Panc1 (cell line): ENCODE measurements around the gene SCYL1. TPM values are rescaled to one million over a fixed set of nuclear protein-coding genes. Genes with fewer than 3 reads are reported as not detected.
A peak's percentile ranks its signal among the peaks of the same experiment; 100 is the strongest.

Experiments used
- ATAC-seq: fragments of 200-7000 bp; cut with Tn5 transposase; 2 replicates; pipeline ENCODE4 v1.9.1; 2020; ENCODE audit warnings: mild to moderate bottlenecking, moderate library complexity
- BruUV-seq: library from RNA; stranded (reverse); fragments of 400-500 nt; replicated peaks from 2 replicates; lab custom pipeline; 2021; lab: Mats Ljungman, UMichigan
- CTCF ChIA-PET: fragments of 300-600 bp; sonication (Branson Sonifier 250); formaldehyde crosslinking; loops from one replicate; lab custom pipeline; 2022; ENCODE audit warnings: antibody characterized with exemption; lab: Charles Lee
- POLR2A ChIA-PET: fragments of 300-600 bp; sonication (Branson Sonifier 250); formaldehyde crosslinking; loops from one replicate; lab custom pipeline; 2022; ENCODE audit warnings: antibody characterized with exemption; lab: Charles Lee
- DNase-seq: peaks from one replicate; pipeline ENCODE4 v3.0.0-alpha.2; 2010; ENCODE audit warnings: low read depth, low spot score
- H3K27ac ChIP-seq: 2 replicates; pipeline ENCODE4 v1.5.1; 2011; ENCODE audit warnings: mild to moderate bottlenecking, low read length, inconsistent platforms
- H3K27me3 ChIP-seq: fragments of 200-500 bp; sonication (Bioruptor generic); 2 replicates; pipeline ENCODE4 v1.6.0; 2014; ENCODE audit warnings: low read length, inconsistent platforms; ENCODE audit not compliant: control insufficient read depth, insufficient read depth
- H3K36me3 ChIP-seq: fragments of 200-500 bp; sonication (Bioruptor generic); 2 replicates; pipeline ENCODE4 v1.5.1; 2014; ENCODE audit warnings: inconsistent platforms, mild to moderate bottlenecking, low read length, moderate library complexity; ENCODE audit not compliant: control insufficient read depth, insufficient read depth
- H3K4me1 ChIP-seq: 2 replicates; pipeline ENCODE4 v1.5.1; 2011; ENCODE audit warnings: inconsistent platforms, mild to moderate bottlenecking, low read length, moderate library complexity; ENCODE audit not compliant: control insufficient read depth, insufficient read depth
- H3K4me3 ChIP-seq, 2 experiments: 2 replicates each; pipeline ENCODE4 v1.5.1; 2011 to 2012; ENCODE audit warnings: low read depth in 2 of 2, low read length in 2 of 2, mild to moderate bottlenecking in 2 of 2, inconsistent platforms in 1 of 2, moderate library complexity in 1 of 2
- H3K9me3 ChIP-seq: fragments of 200-500 bp; sonication (Bioruptor generic); 2 replicates; pipeline ENCODE4 v1.5.1; 2014; ENCODE audit warnings: low read depth, mild to moderate bottlenecking, inconsistent platforms, low read length, moderate library complexity; ENCODE audit not compliant: control insufficient read depth, insufficient read depth
- POLR2AphosphoS5 ChIP-seq: IDR thresholded peaks from 2 replicates; pipeline ENCODE4 v1.6.1; 2012; ENCODE audit warnings: mild to moderate bottlenecking, low read depth, low read length, moderate library complexity
- SIN3A ChIP-seq: IDR thresholded peaks from 2 replicates; pipeline ENCODE4 v1.6.1; 2012; ENCODE audit warnings: low read depth, mild to moderate bottlenecking, low read length, moderate library complexity, borderline replicate concordance; ENCODE audit not compliant: insufficient read depth
- TCF7L2 ChIP-seq: IDR thresholded peaks from 2 replicates; pipeline ENCODE4 v1.6.1; 2011; ENCODE audit warnings: mild to moderate bottlenecking, low read depth, low read length, inconsistent platforms
- in situ Hi-C: cut with HindIII; loops from 2 replicates; pipeline ENCODE4 v1.10.0; 2016; ENCODE audit warnings: low sequenced_read_pairs, low pct_unique_long_range_greater_than_20kb
- intact Hi-C: fragments of 100-400 bp; cut with micrococcal nuclease; formaldehyde crosslinking; loops from one replicate; pipeline ENCODE4 v1.10.0; 2022; ENCODE audit not compliant: unreplicated experiment
- total RNA-seq: library from RNA; stranded (reverse); gene quantifications from one replicate; pipeline ENCODE4 v1.2.1, GENCODE V29; 2021; ENCODE audit not compliant: unreplicated experiment
- TF ChIP-seq, protein P1 (sequence below): fragments of 450-650 bp; IDR thresholded peaks from 2 replicates; pipeline ENCODE4 v1.5.1; 2017; ENCODE audit warnings: mild to moderate bottlenecking
- TF ChIP-seq, protein P2 (sequence below), 2 experiments: IDR thresholded peaks; 2 replicates each; pipeline ENCODE4 v1.6.1; 2011 to 2012; ENCODE audit warnings: low read depth in 2 of 2, control low read depth in 1 of 2, low read length in 1 of 2, mild to moderate bottlenecking in 1 of 2, moderate library complexity in 1 of 2; ENCODE audit not compliant: insufficient read depth in 1 of 2

Gene SCYL1
- total RNA-seq, 1 experiment from 2014 or later = 117 TPM

DNA sequence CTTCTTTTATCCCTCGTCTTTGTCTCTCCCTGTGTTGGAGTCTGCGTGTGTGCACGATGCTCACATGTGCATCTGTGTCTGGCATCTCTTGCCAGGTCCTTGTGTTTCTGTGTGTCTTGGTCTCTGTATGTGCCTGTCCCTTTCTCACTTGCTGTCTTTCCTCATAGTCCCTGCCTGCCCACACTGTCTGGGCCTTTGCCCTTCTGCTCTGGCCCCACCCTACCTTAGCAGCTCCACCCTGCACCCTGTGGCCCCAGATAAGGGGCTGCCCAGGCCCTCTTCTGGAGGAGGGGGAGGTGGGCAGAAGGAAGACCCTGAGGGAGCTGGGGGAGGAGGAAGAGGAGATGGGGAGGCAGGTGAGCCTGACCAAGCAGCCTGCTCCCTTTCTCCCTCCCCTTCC lies 53.8 kb downstream of the SCYL1 start:
- Histone ChIP-seq H3K4me3 (no peak overlapping the region), H3K27ac (0 out of 2 replicates have a peak overlapping the region, but pooled peaks have one; percentile 94), H3K4me1 (peaks cover 32% of the 10 kb centered on the region), H3K9me3 (no peaks in the 10 kb centered on the region), H3K27me3 (no peaks in the 10 kb centered on the region), H3K36me3 (no peaks in the 10 kb centered on the region; the same call in 1 of the 2 replicates)
- ATAC-seq = no peak
- no peak for DNase-seq
- ChIA-PET CTCF (no interaction called here), POLR2A (no interaction called here)
- in situ Hi-C loops = no loop called here
- no TSS peak for BruUV-seq
- TF ChIP-seq, protein P1, sequence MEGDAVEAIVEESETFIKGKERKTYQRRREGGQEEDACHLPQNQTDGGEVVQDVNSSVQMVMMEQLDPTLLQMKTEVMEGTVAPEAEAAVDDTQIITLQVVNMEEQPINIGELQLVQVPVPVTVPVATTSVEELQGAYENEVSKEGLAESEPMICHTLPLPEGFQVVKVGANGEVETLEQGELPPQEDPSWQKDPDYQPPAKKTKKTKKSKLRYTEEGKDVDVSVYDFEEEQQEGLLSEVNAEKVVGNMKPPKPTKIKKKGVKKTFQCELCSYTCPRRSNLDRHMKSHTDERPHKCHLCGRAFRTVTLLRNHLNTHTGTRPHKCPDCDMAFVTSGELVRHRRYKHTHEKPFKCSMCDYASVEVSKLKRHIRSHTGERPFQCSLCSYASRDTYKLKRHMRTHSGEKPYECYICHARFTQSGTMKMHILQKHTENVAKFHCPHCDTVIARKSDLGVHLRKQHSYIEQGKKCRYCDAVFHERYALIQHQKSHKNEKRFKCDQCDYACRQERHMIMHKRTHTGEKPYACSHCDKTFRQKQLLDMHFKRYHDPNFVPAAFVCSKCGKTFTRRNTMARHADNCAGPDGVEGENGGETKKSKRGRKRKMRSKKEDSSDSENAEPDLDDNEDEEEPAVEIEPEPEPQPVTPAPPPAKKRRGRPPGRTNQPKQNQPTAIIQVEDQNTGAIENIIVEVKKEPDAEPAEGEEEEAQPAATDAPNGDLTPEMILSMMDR = no peak
- TF ChIP-seq POLR2AphosphoS5 = no peak
- intact Hi-C loops = no loop called here

GRCh38 chr11:65579291-65579690 lies 54.4 kb downstream of the SCYL1 start:
- no peak for TF ChIP-seq TCF7L2
- TF ChIP-seq SIN3A = no peak
- no peak for TF ChIP-seq POLR2AphosphoS5
- TF ChIP-seq, protein P2, sequence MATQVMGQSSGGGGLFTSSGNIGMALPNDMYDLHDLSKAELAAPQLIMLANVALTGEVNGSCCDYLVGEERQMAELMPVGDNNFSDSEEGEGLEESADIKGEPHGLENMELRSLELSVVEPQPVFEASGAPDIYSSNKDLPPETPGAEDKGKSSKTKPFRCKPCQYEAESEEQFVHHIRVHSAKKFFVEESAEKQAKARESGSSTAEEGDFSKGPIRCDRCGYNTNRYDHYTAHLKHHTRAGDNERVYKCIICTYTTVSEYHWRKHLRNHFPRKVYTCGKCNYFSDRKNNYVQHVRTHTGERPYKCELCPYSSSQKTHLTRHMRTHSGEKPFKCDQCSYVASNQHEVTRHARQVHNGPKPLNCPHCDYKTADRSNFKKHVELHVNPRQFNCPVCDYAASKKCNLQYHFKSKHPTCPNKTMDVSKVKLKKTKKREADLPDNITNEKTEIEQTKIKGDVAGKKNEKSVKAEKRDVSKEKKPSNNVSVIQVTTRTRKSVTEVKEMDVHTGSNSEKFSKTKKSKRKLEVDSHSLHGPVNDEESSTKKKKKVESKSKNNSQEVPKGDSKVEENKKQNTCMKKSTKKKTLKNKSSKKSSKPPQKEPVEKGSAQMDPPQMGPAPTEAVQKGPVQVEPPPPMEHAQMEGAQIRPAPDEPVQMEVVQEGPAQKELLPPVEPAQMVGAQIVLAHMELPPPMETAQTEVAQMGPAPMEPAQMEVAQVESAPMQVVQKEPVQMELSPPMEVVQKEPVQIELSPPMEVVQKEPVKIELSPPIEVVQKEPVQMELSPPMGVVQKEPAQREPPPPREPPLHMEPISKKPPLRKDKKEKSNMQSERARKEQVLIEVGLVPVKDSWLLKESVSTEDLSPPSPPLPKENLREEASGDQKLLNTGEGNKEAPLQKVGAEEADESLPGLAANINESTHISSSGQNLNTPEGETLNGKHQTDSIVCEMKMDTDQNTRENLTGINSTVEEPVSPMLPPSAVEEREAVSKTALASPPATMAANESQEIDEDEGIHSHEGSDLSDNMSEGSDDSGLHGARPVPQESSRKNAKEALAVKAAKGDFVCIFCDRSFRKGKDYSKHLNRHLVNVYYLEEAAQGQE (IDR thresholded peaks at IDR 0.05; ENCODE audit: insufficient read depth in 1 of 2, low read depth in 2 of 2, low read length in 1 of 2) = no peak
- TF ChIP-seq, protein P1 = no peak
- in situ Hi-C loops = no loop called here
- Histone ChIP-seq H3K4me1 (peaks cover 30% of the 10 kb centered on the region), H3K27ac (no peak overlapping the region), H3K36me3 (no peaks in the 10 kb centered on the region; the same call in 1 of the 2 replicates), H3K4me3 (no peak overlapping the region), H3K27me3 (no peaks in the 10 kb centered on the region), H3K9me3 (no peaks in the 10 kb centered on the region)
- DNase-seq = no peak
- ChIA-PET POLR2A (no interaction called here), CTCF (no interaction called here)
- intact Hi-C loops = no loop called here
- no peak for ATAC-seq
- BruUV-seq = no TSS peak
